ENCODE results near the gene CD81. TPM values are rescaled to one million over a fixed set of nuclear protein-coding genes. Genes with fewer than 3 reads are reported as not detected.

CD81 gene
- total and polyA plus RNA-seq, 10 of the 15 experiments (the other 5 are each of a cell fraction or from before 2014, with no cell fraction given) = 2.0 to 145 (median 57.2) TPM

- H3K79me2 ChIP-seq (ENCODE audit: control insufficient read depth, insufficient read depth, low read length) = no peaks in the 10 kb centered on the region
- H3K4me3 ChIP-seq = no peak overlapping the region
- H2AFZ ChIP-seq (ENCODE audit: control insufficient read depth, low read depth, low read length) = no peak overlapping the region
- H3K9me3 ChIP-seq (replicated peaks; ENCODE audit: control insufficient read depth, insufficient read depth, low read length) = no peaks in the 10 kb centered on the region
- 49% methylated on average over 16 of the region's 16 CpGs for WGBS (ENCODE audit: insufficient coverage, insufficient replicate concordance, low lambda C conversion rate, missing lambda C conversion rate)
- no TSS peak for BruUV-seq (replicated peaks)
- FAIRE-seq (no peak), ATAC-seq (no peak), DNase-seq (ENCODE audit: low read depth, low spot score) (no peak)
- RAD21 ChIA-PET (ENCODE audit: unreplicated experiment) = no interaction called here
- no peak overlapping the region for H3K4me2 ChIP-seq (ENCODE audit: control insufficient read depth, insufficient read depth)
- CTCF ChIA-PET = interaction anchor here (2.0 kb wide), 1 partner anchor 61 kb away, joined by 8 read pairs; no protein-coding TSS in a partner anchor
- no peaks in the 10 kb centered on the region for H4K20me1 ChIP-seq (ENCODE audit: control insufficient read depth, insufficient read depth)
- SMC1A ChIA-PET (ENCODE audit: uncharacterized antibody, unreplicated experiment) = no interaction called here
- in situ Hi-C loops (cut with MboI) (no loop called here), intact Hi-C loops (cut with micrococcal nuclease; ENCODE audit: unreplicated experiment) (no loop called here)
- POLR2A ChIA-PET = no interaction called here
- no peaks in the 10 kb centered on the region for H3K36me3 ChIP-seq (ENCODE audit: control insufficient read depth in 2 of 2, insufficient read depth in 2 of 2, low read length in 1 of 2)
- H3K27me3 ChIP-seq (replicated peaks in 1 of 2; ENCODE audit: control insufficient read depth in 2 of 2, insufficient read depth in 2 of 2, low read length in 1 of 2) = no peaks in the 10 kb centered on the region; a peak in 2 of 4 replicates
- H3K9ac ChIP-seq (ENCODE audit: control insufficient read depth, insufficient read depth, low read length) = no peak overlapping the region
- no peak overlapping the region for H3K27ac ChIP-seq (ENCODE audit: control insufficient read depth, insufficient read depth)
- H3K4me1 ChIP-seq (ENCODE audit: control insufficient read depth, insufficient read depth, low read length) = no peaks in the 10 kb centered on the region
- no peak for TF ChIP-seq POLR2AphosphoS5 (IDR thresholded peaks at IDR 0.05; ENCODE audit: low read length)
- no peak for TF ChIP-seq RAD21 (IDR thresholded peaks at IDR 0.05; ENCODE audit: insufficient read depth, low read depth, low read length)
- no peak for TF ChIP-seq POU2F2 (IDR thresholded peaks at IDR 0.05; ENCODE audit: borderline replicate concordance, low read depth, low read length)
- TF ChIP-seq, protein P1, sequence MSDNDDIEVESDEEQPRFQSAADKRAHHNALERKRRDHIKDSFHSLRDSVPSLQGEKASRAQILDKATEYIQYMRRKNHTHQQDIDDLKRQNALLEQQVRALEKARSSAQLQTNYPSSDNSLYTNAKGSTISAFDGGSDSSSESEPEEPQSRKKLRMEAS (IDR thresholded peaks at IDR 0.05; ENCODE audit: low read depth, low read length) = no peak
- TF ChIP-seq SMC3 (IDR thresholded peaks at IDR 0.05; ENCODE audit: borderline replicate concordance, low read length) = no peak
- no peak for TF ChIP-seq TAF1 (IDR thresholded peaks at IDR 0.05; ENCODE audit: borderline replicate concordance, low read depth, low read length)
- no peak for TF ChIP-seq NFXL1 (IDR thresholded peaks at IDR 0.05; ENCODE audit: borderline replicate concordance)
- no peak for TF ChIP-seq CREM (IDR thresholded peaks at IDR 0.05; ENCODE audit: low read depth)
- no peak for TF ChIP-seq GATAD2B (conservative IDR thresholded peaks at IDR 0.05; ENCODE audit: low read depth)
- TF ChIP-seq, protein P2, sequence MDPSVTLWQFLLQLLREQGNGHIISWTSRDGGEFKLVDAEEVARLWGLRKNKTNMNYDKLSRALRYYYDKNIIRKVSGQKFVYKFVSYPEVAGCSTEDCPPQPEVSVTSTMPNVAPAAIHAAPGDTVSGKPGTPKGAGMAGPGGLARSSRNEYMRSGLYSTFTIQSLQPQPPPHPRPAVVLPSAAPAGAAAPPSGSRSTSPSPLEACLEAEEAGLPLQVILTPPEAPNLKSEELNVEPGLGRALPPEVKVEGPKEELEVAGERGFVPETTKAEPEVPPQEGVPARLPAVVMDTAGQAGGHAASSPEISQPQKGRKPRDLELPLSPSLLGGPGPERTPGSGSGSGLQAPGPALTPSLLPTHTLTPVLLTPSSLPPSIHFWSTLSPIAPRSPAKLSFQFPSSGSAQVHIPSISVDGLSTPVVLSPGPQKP (IDR thresholded peaks at IDR 0.05; ENCODE audit: low read depth, low read length) = no peak
- TF ChIP-seq, protein P3, sequence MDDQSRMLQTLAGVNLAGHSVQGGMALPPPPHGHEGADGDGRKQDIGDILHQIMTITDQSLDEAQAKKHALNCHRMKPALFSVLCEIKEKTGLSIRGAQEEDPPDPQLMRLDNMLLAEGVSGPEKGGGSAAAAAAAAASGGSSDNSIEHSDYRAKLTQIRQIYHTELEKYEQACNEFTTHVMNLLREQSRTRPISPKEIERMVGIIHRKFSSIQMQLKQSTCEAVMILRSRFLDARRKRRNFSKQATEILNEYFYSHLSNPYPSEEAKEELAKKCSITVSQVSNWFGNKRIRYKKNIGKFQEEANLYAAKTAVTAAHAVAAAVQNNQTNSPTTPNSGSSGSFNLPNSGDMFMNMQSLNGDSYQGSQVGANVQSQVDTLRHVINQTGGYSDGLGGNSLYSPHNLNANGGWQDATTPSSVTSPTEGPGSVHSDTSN (IDR thresholded peaks at IDR 0.05; ENCODE audit: insufficient replicate concordance, low read depth, low read length) = no peak
- TF ChIP-seq USF2 (IDR thresholded peaks at IDR 0.05; ENCODE audit: borderline replicate concordance, low read depth, low read length) = no peak
- TF ChIP-seq IRF4 (IDR thresholded peaks at IDR 0.05; ENCODE audit: low read depth, low read length) = no peak
- no peak for TF ChIP-seq ETV6 (conservative IDR thresholded peaks at IDR 0.05 in 1 of 2, IDR thresholded peaks at IDR 0.05 in 1 of 2; ENCODE audit: borderline replicate concordance in 1 of 2, low read depth in 1 of 2)
- TF ChIP-seq, protein P4, sequence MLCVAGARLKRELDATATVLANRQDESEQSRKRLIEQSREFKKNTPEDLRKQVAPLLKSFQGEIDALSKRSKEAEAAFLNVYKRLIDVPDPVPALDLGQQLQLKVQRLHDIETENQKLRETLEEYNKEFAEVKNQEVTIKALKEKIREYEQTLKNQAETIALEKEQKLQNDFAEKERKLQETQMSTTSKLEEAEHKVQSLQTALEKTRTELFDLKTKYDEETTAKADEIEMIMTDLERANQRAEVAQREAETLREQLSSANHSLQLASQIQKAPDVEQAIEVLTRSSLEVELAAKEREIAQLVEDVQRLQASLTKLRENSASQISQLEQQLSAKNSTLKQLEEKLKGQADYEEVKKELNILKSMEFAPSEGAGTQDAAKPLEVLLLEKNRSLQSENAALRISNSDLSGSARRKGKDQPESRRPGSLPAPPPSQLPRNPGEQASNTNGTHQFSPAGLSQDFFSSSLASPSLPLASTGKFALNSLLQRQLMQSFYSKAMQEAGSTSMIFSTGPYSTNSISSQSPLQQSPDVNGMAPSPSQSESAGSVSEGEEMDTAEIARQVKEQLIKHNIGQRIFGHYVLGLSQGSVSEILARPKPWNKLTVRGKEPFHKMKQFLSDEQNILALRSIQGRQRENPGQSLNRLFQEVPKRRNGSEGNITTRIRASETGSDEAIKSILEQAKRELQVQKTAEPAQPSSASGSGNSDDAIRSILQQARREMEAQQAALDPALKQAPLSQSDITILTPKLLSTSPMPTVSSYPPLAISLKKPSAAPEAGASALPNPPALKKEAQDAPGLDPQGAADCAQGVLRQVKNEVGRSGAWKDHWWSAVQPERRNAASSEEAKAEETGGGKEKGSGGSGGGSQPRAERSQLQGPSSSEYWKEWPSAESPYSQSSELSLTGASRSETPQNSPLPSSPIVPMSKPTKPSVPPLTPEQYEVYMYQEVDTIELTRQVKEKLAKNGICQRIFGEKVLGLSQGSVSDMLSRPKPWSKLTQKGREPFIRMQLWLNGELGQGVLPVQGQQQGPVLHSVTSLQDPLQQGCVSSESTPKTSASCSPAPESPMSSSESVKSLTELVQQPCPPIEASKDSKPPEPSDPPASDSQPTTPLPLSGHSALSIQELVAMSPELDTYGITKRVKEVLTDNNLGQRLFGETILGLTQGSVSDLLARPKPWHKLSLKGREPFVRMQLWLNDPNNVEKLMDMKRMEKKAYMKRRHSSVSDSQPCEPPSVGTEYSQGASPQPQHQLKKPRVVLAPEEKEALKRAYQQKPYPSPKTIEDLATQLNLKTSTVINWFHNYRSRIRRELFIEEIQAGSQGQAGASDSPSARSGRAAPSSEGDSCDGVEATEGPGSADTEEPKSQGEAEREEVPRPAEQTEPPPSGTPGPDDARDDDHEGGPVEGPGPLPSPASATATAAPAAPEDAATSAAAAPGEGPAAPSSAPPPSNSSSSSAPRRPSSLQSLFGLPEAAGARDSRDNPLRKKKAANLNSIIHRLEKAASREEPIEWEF (IDR thresholded peaks at IDR 0.05; ENCODE audit: insufficient replicate concordance, low read depth, low read length) = no peak
These were observed 11.4 kb upstream of the CD81 start for GRCh38 chr11:2365571-2366210.

Measured in GM12878 (cell line).